ENCODE results near the gene ABI3BP.

The ABI3BP gene

DNA sequence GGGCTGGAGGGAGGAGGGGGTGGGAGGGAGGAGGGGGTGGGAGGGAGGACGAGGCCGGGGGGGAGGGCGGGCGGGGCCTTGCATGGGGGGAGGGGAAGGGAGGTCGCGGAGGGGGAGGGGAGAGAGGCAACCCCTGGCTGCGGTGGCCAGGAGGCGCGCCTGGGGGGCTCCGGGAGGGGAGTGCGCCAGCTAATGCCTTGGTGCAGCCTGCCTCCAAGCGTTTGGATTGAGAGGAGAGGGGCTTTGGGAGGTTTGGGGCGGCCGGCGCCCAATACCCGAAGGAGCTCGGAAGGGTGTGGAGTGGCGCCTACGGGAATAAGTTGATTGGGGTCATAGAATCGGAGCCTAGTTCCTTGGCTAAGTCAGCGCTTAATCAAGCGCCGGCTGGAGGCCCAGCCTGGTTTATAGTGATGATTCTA is 283.4 kb downstream of the ABI3BP start:
- DNase-seq (ENCODE audit: low read depth), result no peak
- TF ChIP-seq, protein P1, sequence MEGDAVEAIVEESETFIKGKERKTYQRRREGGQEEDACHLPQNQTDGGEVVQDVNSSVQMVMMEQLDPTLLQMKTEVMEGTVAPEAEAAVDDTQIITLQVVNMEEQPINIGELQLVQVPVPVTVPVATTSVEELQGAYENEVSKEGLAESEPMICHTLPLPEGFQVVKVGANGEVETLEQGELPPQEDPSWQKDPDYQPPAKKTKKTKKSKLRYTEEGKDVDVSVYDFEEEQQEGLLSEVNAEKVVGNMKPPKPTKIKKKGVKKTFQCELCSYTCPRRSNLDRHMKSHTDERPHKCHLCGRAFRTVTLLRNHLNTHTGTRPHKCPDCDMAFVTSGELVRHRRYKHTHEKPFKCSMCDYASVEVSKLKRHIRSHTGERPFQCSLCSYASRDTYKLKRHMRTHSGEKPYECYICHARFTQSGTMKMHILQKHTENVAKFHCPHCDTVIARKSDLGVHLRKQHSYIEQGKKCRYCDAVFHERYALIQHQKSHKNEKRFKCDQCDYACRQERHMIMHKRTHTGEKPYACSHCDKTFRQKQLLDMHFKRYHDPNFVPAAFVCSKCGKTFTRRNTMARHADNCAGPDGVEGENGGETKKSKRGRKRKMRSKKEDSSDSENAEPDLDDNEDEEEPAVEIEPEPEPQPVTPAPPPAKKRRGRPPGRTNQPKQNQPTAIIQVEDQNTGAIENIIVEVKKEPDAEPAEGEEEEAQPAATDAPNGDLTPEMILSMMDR (IDR thresholded peaks at IDR 0.05; ENCODE audit: control insufficient read depth, extremely low read depth, insufficient read depth), result no peak

GRCh38 chr3:100708989-100709841 is 284.0 kb downstream of the ABI3BP start, which contains the start of gene TFG:
TSS of gene TFG (plus strand) at chr3:100709494. CDS start at chr3:100713686, 4,192 bp downstream.
- TF ChIP-seq, protein P1 (IDR thresholded peaks at IDR 0.05; ENCODE audit: control insufficient read depth, extremely low read depth, insufficient read depth), result no peak
- DNase-seq (ENCODE audit: low read depth), result peak; percentile 98
- H3K4me3 ChIP-seq (ENCODE audit: low read depth, low read length), result peak within 1 kb of the TSS; percentile 79

More for the DNA sequence above, 283.4 kb downstream of the ABI3BP start:
- peak overlapping the region; percentile 79 for H3K4me3 ChIP-seq (ENCODE audit: low read depth, low read length)

- H3K4me3 ChIP-seq (ENCODE audit: low read depth, low read length), result peak overlapping the region; percentile 79
- TF ChIP-seq, protein P1 (IDR thresholded peaks at IDR 0.05; ENCODE audit: control insufficient read depth, extremely low read depth, insufficient read depth), result no peak
- no peak for DNase-seq (ENCODE audit: low read depth)
These were observed 284.6 kb downstream of the ABI3BP start for GRCh38 chr3:100708644-100708988.

DNA sequence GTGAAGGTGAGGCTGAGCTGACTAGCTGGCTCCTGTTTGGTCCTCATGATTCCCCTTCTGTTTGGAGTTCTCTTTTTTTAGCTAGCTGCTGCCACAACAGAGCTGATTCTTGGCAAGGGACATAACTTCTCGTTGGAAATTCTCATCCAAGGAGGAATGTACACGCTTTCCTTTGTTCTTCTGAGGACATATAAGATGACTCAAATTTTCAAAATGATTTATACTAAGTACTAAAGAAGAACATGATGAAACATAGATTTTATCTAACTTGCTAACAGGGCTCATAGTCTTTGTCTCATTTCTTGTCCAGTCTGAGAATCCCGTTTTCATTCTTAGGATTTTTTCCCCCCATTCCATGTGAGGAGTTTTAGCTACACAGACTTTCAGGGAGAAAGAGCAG is 286.9 kb downstream of the ABI3BP start:
- TF ChIP-seq, protein P1 (IDR thresholded peaks at IDR 0.05; ENCODE audit: control insufficient read depth, extremely low read depth, insufficient read depth), result no peak
- DNase-seq (ENCODE audit: low read depth), result no peak
- H3K4me3 ChIP-seq (ENCODE audit: low read depth, low read length), result no peak overlapping the region

GRCh38 chr3:100703865-100704264 is 289.4 kb downstream of the ABI3BP start:
- TF ChIP-seq, protein P1 (IDR thresholded peaks at IDR 0.05; ENCODE audit: control insufficient read depth, extremely low read depth, insufficient read depth), result no peak
- no peak overlapping the region for H3K4me3 ChIP-seq (ENCODE audit: low read depth, low read length)
- no peak for DNase-seq (ENCODE audit: low read depth)

GRCh38 chr3:100702980-100703345 is 290.3 kb downstream of the ABI3BP start:
- TF ChIP-seq, protein P1 (IDR thresholded peaks at IDR 0.05; ENCODE audit: control insufficient read depth, extremely low read depth, insufficient read depth), result no peak
- no peak overlapping the region for H3K4me3 ChIP-seq (ENCODE audit: low read depth, low read length)
- DNase-seq (ENCODE audit: low read depth), result no peak
